ENCODE data around the gene PRICKLE1.

GRCh38 chr12:42612231-42612613 is 22.7 kb upstream of the PRICKLE1 start:
- no peak for TF ChIP-seq CTCF (IDR thresholded peaks at IDR 0.05; ENCODE audit: poor library complexity)
- TF ChIP-seq EZH2 (IDR thresholded peaks at IDR 0.05; ENCODE audit: borderline replicate concordance): no peak
- TF ChIP-seq EZH2phosphoT487 (IDR thresholded peaks at IDR 0.05; ENCODE audit: low read depth, severe bottlenecking, unreplicated experiment): no peak

All from hepatocyte (in vitro differentiated cells).